Common myeloid progenitor, CD34-positive (primary cell): ENCODE measurements around the gene MAP1A.

Source experiments
- CTCF ChIA-PET: fragments of 350-600 bp; sonication (Branson Sonifier 250); formaldehyde crosslinking; loops from one replicate; lab custom pipeline; 2021; ENCODE audit warnings: antibody characterized with exemption; lab: Charles Lee
- POLR2A ChIA-PET: fragments of 350-600 bp; sonication (Branson Sonifier 250); formaldehyde crosslinking; loops from one replicate; lab custom pipeline; 2021; ENCODE audit warnings: antibody characterized with exemption; lab: Charles Lee
- DNase-seq, 3 donors: peaks; one replicate each; pipeline versions ENCODE4 v3.0.0 to v3.0.0-alpha.2; 2013
- H3K27ac ChIP-seq, 2 experiments: 1 replicate in 1 of 2; 2 replicates in 1 of 2; pipeline ENCODE4 v1.7.0; 2013; ENCODE audit warnings: inconsistent platforms in 2 of 2, low read length in 2 of 2, mild to moderate bottlenecking in 2 of 2, low read depth in 1 of 2, moderate library complexity in 1 of 2; ENCODE audit not compliant: severe bottlenecking in 2 of 2, insufficient read depth in 1 of 2, poor library complexity in 1 of 2
- H3K27me3 ChIP-seq, 5 experiments: replicated peaks in 2 of 5; 1 replicate in 3 of 5; 2 replicates in 2 of 5; pipeline versions ENCODE4 v1.6.1 to v1.7.0; 2013; ENCODE audit warnings: low read length in 4 of 5, mild to moderate bottlenecking in 2 of 5, moderate library complexity in 2 of 5, inconsistent platforms in 1 of 5; ENCODE audit not compliant: insufficient read depth in 5 of 5, control insufficient read depth in 4 of 5
- H3K36me3 ChIP-seq, 4 experiments: 1 replicate in 2 of 4; 2 replicates in 2 of 4; pipeline versions ENCODE4 v1.6.1 to v1.7.0; 2013; ENCODE audit warnings: low read length in 3 of 4, control low read depth in 1 of 4, mild to moderate bottlenecking in 1 of 4; ENCODE audit not compliant: control insufficient read depth in 4 of 4, insufficient read depth in 4 of 4
- H3K4me1 ChIP-seq, 4 experiments: 1 replicate in 3 of 4; 2 replicates in 1 of 4; pipeline versions ENCODE4 v1.6.1 to v1.7.1; 2013; ENCODE audit warnings: low read length in 3 of 4, mild to moderate bottlenecking in 3 of 4, control low read depth in 1 of 4, inconsistent platforms in 1 of 4, moderate library complexity in 1 of 4; ENCODE audit not compliant: control insufficient read depth in 4 of 4, insufficient read depth in 4 of 4; ENCODE audit errors: control extremely low read depth in 1 of 4
- H3K4me3 ChIP-seq, 7 experiments: 1 replicate in 4 of 7; 2 replicates in 3 of 7; pipeline versions ENCODE4 v1.5.1 to v1.7.0; 2013; ENCODE audit warnings: mild to moderate bottlenecking in 7 of 7, low read length in 6 of 7, moderate library complexity in 6 of 7, inconsistent platforms in 2 of 7, low read depth in 2 of 7, control low read depth in 1 of 7; ENCODE audit not compliant: insufficient read depth in 4 of 7, control insufficient read depth in 1 of 7; ENCODE audit errors: extremely low read depth in 1 of 7
- H3K9me3 ChIP-seq, 5 experiments: 1 replicate in 4 of 5; 2 replicates in 1 of 5; pipeline versions ENCODE4 v1.6.1 to v1.7.1; 2013; ENCODE audit warnings: low read length in 4 of 5, mild to moderate bottlenecking in 2 of 5, inconsistent platforms in 1 of 5, low read depth in 1 of 5, moderate library complexity in 1 of 5; ENCODE audit not compliant: control insufficient read depth in 4 of 5, insufficient read depth in 2 of 5; ENCODE audit errors: control extremely low read depth in 1 of 5
- WGBS: methylation state at CpG from one replicate; pipeline ENCODE4 v1.1.5; 2013; ENCODE audit not compliant: insufficient coverage; 5-methylcytosine and 5-hydroxymethylcytosine counted together

The MAP1A gene

DNA sequence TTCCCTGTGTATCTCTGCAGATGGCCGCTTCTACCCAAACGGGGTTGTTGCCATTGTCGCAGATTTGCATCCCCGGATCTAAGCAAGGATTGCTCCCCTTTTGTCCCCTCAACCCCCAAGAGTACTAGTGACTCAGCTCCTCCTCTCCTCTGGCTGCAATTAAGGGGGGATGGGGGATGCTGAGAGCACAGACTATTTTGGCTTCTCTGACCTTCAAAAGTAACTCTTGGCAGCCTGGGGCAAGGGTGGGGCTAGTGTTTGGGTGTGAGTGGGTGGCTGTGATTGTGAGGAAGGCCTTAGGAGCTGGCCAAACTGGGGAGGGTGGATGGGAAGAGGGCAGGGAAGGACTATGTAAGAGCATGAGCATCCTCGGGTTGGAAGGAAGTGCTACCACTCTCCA, 1.2 kb upstream of the MAP1A start:
- peaks cover 0 to 3% (median 0%) of the 10 kb centered on the region in 5 experiments for H3K27me3 ChIP-seq
- CTCF ChIA-PET = interaction anchor here (1.0 to 7.2 kb wide), 4 partner anchors 24 to 75 kb away, joined by 3 to 115 read pairs (median 10); partner anchors contain the start of gene TP53BP1

DNA sequence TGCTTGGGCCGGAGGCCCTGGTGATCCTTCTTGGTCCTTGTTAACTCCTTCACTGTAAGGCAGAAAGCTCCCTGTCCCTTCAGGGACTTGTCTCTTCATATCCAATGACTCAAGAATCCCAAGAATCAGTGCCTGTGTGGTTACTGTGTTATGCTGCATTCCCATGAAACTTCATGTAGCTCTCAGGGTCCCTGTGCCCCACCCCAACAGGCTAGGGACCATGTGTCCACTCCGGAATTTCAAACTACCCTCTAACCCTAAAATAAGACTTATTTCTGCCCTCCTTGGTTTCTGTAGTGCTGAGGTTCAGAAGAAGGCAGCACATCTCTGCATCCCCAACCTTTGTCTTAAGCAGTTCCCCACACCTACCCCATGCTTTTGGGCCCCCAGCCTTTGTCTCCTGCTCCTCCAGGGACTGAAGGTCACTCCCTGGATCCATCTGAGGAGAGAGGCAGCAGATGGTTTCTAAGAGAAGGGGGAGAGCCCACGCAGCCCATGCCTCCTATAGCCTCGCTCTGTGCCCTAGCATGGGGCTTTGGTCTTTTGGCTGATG, 531 bp upstream of the MAP1A start:
- no peaks in the 10 kb centered on the region for H3K9me3 ChIP-seq
- DNase-seq = no peak
- peaks cover 20 to 68% (median 59%) of the 10 kb centered on the region in 4 experiments for H3K4me1 ChIP-seq
- H3K27ac ChIP-seq = peak overlapping the region; percentile 16 to 71
- ChIA-PET CTCF (interaction anchor here (1.0 to 7.2 kb wide), 3 partner anchors 25 to 76 kb away, joined by 3 to 115 read pairs (median 8); partner anchors contain the start of gene TP53BP1), POLR2A (no interaction called here)
- H3K4me3 ChIP-seq = peak overlapping the region; percentile 8 to 88 (median 68)
- no CpG with 5 or more reads among the region's 4 CpGs for WGBS
- peaks cover 11 to 17% (median 14%) of the 10 kb centered on the region in 4 experiments for H3K36me3 ChIP-seq
- peaks cover 0 to 1% (median 0%) of the 10 kb centered on the region in 5 experiments for H3K27me3 ChIP-seq

More for the DNA sequence above, 1.2 kb upstream of the MAP1A start:
- Histone ChIP-seq H3K27ac (peak overlapping the region in 1 of 2 experiments; percentile 71), H3K4me1 (peaks cover 22 to 75% (median 66%) of the 10 kb centered on the region in 4 experiments), H3K9me3 (no peaks in the 10 kb centered on the region), H3K4me3 (no peak overlapping the region), H3K36me3 (peaks cover 7 to 10% (median 8%) of the 10 kb centered on the region in 4 experiments)
- no peak for DNase-seq
- WGBS = 82% methylated on average over 4 of the region's 5 CpGs
- POLR2A ChIA-PET = no interaction called here

DNA sequence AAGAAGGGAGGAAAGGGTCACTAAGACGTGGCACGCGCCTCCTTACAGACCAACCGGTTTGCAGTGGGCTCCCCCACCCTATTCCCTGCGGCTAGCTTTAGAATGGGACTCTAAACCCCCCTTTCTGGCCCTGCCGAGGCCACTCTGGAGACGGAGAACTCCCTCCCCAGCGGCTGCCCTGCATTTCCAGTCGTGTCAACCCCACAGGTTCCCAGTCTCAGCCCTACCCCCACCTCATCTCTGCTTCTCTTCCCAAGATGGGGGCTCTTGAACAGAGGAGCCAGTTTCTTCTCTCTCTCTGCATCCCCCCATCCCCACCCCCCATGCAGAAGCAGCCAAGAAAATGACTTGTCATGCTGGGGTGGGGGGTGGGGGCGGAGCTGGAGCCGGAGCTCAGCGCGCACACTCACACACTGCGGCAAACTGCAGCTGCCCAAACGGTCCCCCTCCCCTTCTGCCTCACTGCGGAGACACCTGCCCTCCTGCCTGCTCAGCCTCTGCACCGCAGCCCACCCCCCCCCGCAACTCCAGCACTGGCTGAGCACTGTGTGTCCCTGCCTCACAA, 871 bp downstream of the MAP1A start:
- 1% methylated on average over 6 of the region's 18 CpGs for WGBS
- peak overlapping the region; percentile 33 to 76 for H3K27ac ChIP-seq
- peaks cover 20 to 64% (median 55%) of the 10 kb centered on the region in 4 experiments for H3K4me1 ChIP-seq
- H3K9me3 ChIP-seq = peaks cover 0 to 5% (median 0%) of the 10 kb centered on the region in 5 experiments
- CTCF ChIA-PET = interaction anchor here (0.9 to 2.4 kb wide), 5 partner anchors 9 to 77 kb away, joined by 3 to 8 read pairs (median 4); no protein-coding TSS in a partner anchor
- peak; percentile 77 to 94 (median 92) for DNase-seq
- POLR2A ChIA-PET = interaction anchor here (0.5 to 0.6 kb wide), 2 partner anchors 25 to 1259 kb away, joined by 3 read pairs; partner anchors contain the start of gene TP53BP1
- peak overlapping the region; percentile 43 to 88 (median 77) for H3K4me3 ChIP-seq
- H3K27me3 ChIP-seq = no peaks in the 10 kb centered on the region
- H3K36me3 ChIP-seq = peaks cover 21 to 30% (median 25%) of the 10 kb centered on the region in 4 experiments

DNA sequence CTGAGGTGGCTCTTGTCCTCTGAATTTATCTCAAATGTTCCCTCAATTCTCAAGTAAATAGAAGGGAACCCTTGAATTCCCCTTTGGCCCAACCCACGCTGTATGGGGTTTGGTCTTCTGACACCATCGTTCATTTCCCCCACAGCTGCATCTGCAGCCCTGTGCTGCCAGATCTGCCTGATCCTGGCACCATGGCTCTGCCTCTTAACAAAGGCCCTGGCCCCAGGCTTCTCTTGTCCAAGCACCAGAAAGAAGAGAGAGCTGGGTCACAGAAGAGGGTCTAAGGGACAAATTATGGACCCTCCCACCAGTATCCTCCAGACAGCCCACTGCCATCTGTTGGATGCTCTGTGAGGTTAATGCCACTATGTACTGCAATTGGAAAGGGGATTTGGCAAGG, 1.8 kb downstream of the MAP1A start:
- Histone ChIP-seq H3K27ac (peak overlapping the region in 1 of 2 experiments; percentile 54), H3K4me3 (peak overlapping the region in 5 of 7 experiments; percentile 68 to 88 (median 77)), H3K36me3 (peaks cover 27 to 39% (median 33%) of the 10 kb centered on the region in 4 experiments), H3K27me3 (no peaks in the 10 kb centered on the region), H3K4me1 (peaks cover 14 to 55% (median 47%) of the 10 kb centered on the region in 4 experiments), H3K9me3 (peaks cover 0 to 9% (median 0%) of the 10 kb centered on the region in 5 experiments)
- 25% methylated on average over 2 of the region's 2 CpGs for WGBS
- DNase-seq = peak in 2 of 3 donors; percentile 18 to 32
- ChIA-PET CTCF (interaction anchor here (1.4 to 2.4 kb wide), 3 partner anchors 11 to 78 kb away, joined by 4 to 8 read pairs (median 4); no protein-coding TSS in a partner anchor), POLR2A (no interaction called here)

DNA sequence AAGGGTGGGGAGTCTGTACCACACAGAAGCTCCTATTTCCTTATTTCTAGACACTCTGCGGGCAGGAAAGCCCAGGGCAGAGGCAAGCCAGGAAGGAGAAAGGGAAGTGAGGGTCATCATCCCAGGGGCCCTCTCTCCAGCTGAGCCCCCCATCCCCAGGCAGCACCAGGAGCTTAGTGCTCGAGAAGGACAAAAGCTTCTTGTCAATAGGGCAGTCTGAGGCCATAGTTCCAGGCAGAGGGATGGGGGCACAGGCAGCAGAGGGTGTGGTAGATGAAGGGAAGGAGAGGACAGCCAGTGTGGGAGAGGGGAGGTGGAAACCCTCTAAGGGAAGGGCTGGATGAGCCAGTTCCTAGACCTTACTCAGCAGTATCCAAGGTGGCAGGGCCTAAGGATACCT, 2.7 kb downstream of the MAP1A start:
- peaks cover 14 to 48% (median 44%) of the 10 kb centered on the region in 4 experiments for H3K4me1 ChIP-seq
- no peak for DNase-seq
- ChIA-PET CTCF (no interaction called here), POLR2A (no interaction called here)
- H3K27ac ChIP-seq = no peak overlapping the region
- 100% methylated on average over 1 of the region's 2 CpGs for WGBS
- H3K4me3 ChIP-seq = no peak overlapping the region
- H3K27me3 ChIP-seq = no peaks in the 10 kb centered on the region
- H3K9me3 ChIP-seq = peaks cover 0 to 9% (median 0%) of the 10 kb centered on the region in 5 experiments
- peaks cover 27 to 49% (median 38%) of the 10 kb centered on the region in 4 experiments for H3K36me3 ChIP-seq

DNA sequence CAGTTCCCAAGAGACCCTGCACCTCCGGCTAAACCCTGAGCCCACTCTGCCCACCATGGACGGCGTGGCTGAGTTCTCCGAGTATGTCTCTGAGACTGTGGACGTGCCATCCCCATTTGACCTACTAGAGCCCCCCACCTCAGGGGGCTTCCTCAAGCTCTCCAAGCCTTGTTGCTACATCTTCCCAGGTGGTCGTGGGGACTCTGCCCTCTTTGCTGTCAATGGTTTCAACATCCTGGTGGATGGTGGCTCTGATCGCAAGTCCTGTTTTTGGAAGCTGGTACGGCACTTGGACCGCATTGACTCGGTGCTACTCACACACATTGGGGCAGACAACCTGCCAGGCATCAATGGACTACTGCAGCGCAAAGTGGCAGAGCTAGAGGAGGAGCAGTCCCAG, 4.0 kb downstream of the MAP1A start:
- Histone ChIP-seq H3K4me1 (peaks cover 14 to 38% (median 36%) of the 10 kb centered on the region in 4 experiments), H3K36me3 (peaks cover 27 to 61% (median 41%) of the 10 kb centered on the region in 4 experiments), H3K27ac (no peak overlapping the region), H3K9me3 (peaks cover 0 to 9% (median 0%) of the 10 kb centered on the region in 5 experiments), H3K27me3 (no peaks in the 10 kb centered on the region), H3K4me3 (no peak overlapping the region)
- ChIA-PET CTCF (interaction anchor here (0.9 kb wide), 1 partner anchor 11 kb away, joined by 3 read pairs; no protein-coding TSS in a partner anchor), POLR2A (no interaction called here)
- WGBS = 97% methylated on average over 11 of the region's 11 CpGs
- no peak for DNase-seq
